Nephron progenitor cell (in vitro differentiated cells): Measurements from ENCODE around the gene GALNT10.

Experiments used
- DNase-seq: peaks from one replicate; pipeline ENCODE4 v3.0.0; 2021
- H3K27ac Mint-ChIP-seq: 2 replicates; pipeline ENCODE4 v1.8.0; 2021; ENCODE audit warnings: mild to moderate bottlenecking, moderate library complexity, mixed read lengths
- H3K27me3 Mint-ChIP-seq: 2 replicates; pipeline ENCODE4 v1.8.0; 2021; ENCODE audit warnings: mild to moderate bottlenecking, low read depth, mixed read lengths; ENCODE audit not compliant: poor library complexity
- H3K36me3 Mint-ChIP-seq: 2 replicates; pipeline ENCODE4 v1.8.0; 2021; ENCODE audit warnings: low read depth, mixed read lengths
- H3K4me1 Mint-ChIP-seq: 2 replicates; pipeline ENCODE4 v1.8.0; 2021; ENCODE audit warnings: mixed read lengths
- H3K4me3 Mint-ChIP-seq: 2 replicates; pipeline ENCODE4 v1.8.0; 2021; ENCODE audit warnings: mild to moderate bottlenecking, moderate library complexity, mixed read lengths
- H3K9me3 Mint-ChIP-seq: 2 replicates; pipeline ENCODE4 v1.8.0; 2021; ENCODE audit warnings: mild to moderate bottlenecking, moderate library complexity, mixed read lengths
- TF ChIP-seq, protein P1 (sequence below): fragments of 200-600 bp; sonication (generic); IDR thresholded peaks from 2 replicates; pipeline ENCODE4 v1.5.0; 2021; ENCODE audit warnings: antibody characterized with exemption

Gene GALNT10

DNA sequence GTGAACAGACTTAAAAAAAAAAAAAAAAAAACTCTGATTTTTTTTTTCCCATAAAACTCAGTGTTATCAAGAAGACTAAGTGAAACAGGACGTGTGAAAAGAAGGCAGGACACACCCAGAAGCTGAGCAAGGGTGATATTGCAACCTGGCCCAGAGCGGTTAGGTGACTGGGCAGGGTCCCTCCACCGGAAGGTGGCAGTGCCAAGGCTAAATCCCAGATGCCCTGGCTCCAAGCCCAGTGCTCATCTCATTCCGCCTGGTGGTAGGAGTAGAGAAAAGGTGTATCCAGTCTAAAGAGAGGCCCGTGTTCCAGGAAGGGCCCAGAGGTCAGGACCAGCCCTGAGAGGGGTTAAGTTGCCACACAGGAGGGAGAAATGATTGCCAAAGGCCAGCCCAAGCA lies 203.8 kb downstream of the GALNT10 start:
- peaks cover 7% of the 10 kb centered on the region for H3K27me3 Mint-ChIP-seq
- H3K4me3 Mint-ChIP-seq = no peak overlapping the region
- DNase-seq = no peak
- no peak overlapping the region for H3K27ac Mint-ChIP-seq
- H3K36me3 Mint-ChIP-seq = peaks cover 60% of the 10 kb centered on the region
- H3K4me1 Mint-ChIP-seq = peaks cover 9% of the 10 kb centered on the region
- H3K9me3 Mint-ChIP-seq = no peaks in the 10 kb centered on the region
- TF ChIP-seq, protein P1, sequence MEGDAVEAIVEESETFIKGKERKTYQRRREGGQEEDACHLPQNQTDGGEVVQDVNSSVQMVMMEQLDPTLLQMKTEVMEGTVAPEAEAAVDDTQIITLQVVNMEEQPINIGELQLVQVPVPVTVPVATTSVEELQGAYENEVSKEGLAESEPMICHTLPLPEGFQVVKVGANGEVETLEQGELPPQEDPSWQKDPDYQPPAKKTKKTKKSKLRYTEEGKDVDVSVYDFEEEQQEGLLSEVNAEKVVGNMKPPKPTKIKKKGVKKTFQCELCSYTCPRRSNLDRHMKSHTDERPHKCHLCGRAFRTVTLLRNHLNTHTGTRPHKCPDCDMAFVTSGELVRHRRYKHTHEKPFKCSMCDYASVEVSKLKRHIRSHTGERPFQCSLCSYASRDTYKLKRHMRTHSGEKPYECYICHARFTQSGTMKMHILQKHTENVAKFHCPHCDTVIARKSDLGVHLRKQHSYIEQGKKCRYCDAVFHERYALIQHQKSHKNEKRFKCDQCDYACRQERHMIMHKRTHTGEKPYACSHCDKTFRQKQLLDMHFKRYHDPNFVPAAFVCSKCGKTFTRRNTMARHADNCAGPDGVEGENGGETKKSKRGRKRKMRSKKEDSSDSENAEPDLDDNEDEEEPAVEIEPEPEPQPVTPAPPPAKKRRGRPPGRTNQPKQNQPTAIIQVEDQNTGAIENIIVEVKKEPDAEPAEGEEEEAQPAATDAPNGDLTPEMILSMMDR = no peak

DNA sequence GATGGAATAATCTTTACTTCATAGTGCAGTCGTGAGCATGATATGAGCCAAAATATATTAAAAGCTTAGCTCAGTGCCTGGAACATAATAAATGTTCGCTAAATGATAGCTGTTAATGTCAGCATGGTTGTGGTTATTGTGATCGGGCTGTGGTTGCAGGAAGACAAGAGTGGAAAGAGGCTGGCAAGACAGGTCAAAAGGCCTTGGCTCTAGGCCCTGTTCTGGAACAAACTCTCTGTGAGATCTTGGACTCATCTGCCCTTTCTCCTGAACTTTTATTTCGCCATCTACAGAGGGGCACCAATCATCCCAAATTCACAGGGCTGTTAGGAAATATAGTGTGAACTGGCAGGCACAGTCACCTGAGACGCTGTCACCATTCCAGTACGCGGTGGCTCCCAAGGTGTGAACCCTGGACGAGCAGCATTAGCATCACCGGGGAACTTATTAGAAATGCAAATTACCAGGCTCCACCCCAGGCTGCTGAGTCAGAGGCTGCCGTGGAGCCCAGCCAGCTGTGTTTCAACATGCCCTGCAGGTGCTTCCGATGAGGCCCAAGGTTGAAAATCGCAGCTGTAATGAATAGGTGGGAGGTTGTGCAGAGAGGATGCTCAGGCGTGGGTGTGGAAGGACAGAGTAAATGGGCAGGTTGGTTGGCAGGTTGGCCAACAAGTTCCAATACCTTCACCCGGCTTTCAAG lies 205.0 kb downstream of the GALNT10 start:
- Mint-ChIP-seq H3K27ac (no peak overlapping the region), H3K9me3 (no peaks in the 10 kb centered on the region), H3K36me3 (peaks cover 50% of the 10 kb centered on the region), H3K4me3 (no peak overlapping the region), H3K4me1 (no peaks in the 10 kb centered on the region), H3K27me3 (peaks cover 5% of the 10 kb centered on the region)
- TF ChIP-seq, protein P1 = no peak
- DNase-seq = no peak

GRCh38 chr5:154396128-154396527 lies 205.6 kb downstream of the GALNT10 start:
- peaks cover 3% of the 10 kb centered on the region for H3K27me3 Mint-ChIP-seq
- H3K36me3 Mint-ChIP-seq = peaks cover 46% of the 10 kb centered on the region
- TF ChIP-seq, protein P1 = no peak
- no peak for DNase-seq
- H3K27ac Mint-ChIP-seq = no peak overlapping the region
- no peak overlapping the region for H3K4me3 Mint-ChIP-seq
- H3K4me1 Mint-ChIP-seq = no peaks in the 10 kb centered on the region
- H3K9me3 Mint-ChIP-seq = no peaks in the 10 kb centered on the region

DNA sequence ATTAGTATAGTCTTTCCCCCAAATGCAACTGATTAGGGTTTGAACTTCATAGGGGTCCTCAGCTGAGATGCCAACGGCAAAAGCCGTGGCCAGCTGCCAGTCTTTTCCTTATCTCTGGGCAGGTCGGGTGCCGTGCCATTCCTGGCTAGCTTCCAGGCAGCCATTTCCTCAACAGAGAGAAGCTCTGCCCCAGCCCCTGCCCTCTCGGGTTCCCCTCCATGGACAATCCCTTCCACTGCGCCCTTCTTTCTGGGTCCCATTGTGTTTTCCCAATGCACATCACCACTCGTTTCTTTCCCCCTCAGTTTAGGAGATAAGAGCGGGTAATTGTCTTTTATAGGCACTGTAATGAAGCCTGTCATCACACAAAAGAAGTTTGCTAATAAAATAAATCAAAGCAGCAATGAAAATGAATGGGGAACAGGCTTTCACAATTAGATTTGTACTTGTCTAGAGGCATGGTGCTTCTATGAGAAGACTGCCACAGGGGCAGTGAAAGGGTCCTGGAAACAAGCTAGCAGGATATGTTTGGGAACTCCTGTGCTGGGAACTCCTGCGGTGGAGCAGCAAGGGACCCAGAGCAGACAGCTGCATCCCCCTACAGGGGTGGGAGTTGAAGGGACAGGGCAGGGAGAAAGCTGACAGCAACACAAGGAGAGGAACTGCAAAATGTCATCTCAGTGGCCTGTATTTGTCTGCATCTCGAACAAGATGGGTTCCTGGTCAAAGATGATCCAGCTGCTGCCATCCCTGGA lies 207.3 kb downstream of the GALNT10 start:
- Mint-ChIP-seq H3K9me3 (no peaks in the 10 kb centered on the region), H3K27me3 (peaks cover 3% of the 10 kb centered on the region), H3K36me3 (peaks cover 29% of the 10 kb centered on the region), H3K4me1 (no peaks in the 10 kb centered on the region), H3K27ac (no peak overlapping the region), H3K4me3 (no peak overlapping the region)
- no peak for DNase-seq
- TF ChIP-seq, protein P1 = no peak

- TF ChIP-seq, protein P1 = no peak
- H3K27ac Mint-ChIP-seq = no peak overlapping the region
- DNase-seq = no peak
- H3K27me3 Mint-ChIP-seq = peaks cover 7% of the 10 kb centered on the region
- no peaks in the 10 kb centered on the region for H3K9me3 Mint-ChIP-seq
- peaks cover 18% of the 10 kb centered on the region for H3K4me1 Mint-ChIP-seq
- H3K36me3 Mint-ChIP-seq = peaks cover 9% of the 10 kb centered on the region
- H3K4me3 Mint-ChIP-seq = no peak overlapping the region
These were observed 210.1 kb downstream of the GALNT10 start for GRCh38 chr5:154400678-154401077.
